ENCODE results near the gene HTR5A.

HTR5A gene

DNA sequence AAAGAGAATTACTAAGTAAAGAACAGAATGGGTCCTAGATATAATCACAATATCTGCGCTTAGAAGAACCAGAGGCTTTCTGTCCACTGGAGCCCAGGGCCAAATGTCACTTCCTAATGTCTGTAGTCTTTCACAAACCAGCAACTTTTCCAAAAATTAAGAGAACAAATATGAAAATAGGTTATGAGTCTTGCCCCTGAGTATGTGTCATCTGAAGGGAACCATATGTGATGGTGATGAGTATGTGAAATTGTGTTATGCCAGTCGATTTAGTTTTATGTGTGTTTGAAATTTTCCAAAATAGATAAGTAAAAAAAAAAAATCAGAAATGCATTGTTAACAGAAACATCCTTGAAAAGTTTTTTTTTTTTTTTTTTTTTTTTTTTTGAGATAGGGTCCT is 15.4 kb upstream of the HTR5A start:
- H3K4me1 ChIP-seq (ENCODE audit: control insufficient read depth, insufficient read depth, low read length, unreplicated experiment): no peaks in the 10 kb centered on the region
- H2AFZ ChIP-seq (ENCODE audit: low read length, unreplicated experiment): no peak overlapping the region
- peaks cover 5% of the 10 kb centered on the region; the same call in 1 of the 2 replicates for H3K27me3 ChIP-seq (ENCODE audit: insufficient read depth, low read length)
- H3K79me2 ChIP-seq (ENCODE audit: control insufficient read depth, insufficient read depth, low read length, unreplicated experiment): no peaks in the 10 kb centered on the region
- H3K36me3 ChIP-seq (ENCODE audit: insufficient read depth, low read length): no peaks in the 10 kb centered on the region
- no peak overlapping the region for H3K4me3 ChIP-seq (ENCODE audit: low read depth, low read length)
- no peak overlapping the region for H3K27ac ChIP-seq (ENCODE audit: low read depth, low read length)

DNA sequence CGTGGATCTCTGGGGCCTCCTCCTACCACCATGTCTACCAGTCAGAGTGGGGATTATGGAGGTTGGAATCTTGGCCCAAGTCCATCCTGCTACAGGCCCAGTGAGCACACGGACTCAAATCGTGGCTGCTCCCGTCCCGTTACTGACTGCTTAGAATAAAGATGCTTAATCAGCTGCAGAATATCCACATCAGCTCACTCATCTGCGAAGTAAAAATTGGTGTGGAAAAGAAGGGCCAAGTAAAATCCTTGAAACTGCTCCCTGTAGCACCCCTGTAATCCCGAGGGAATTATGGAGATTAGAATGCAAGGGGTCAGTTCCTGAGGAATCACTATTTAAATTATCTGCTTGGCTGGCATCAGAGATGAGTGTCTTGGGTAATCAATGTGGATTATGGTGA is 13.0 kb upstream of the HTR5A start:
- Histone ChIP-seq H3K36me3 (ENCODE audit: insufficient read depth, low read length) (no peaks in the 10 kb centered on the region), H3K27ac (ENCODE audit: low read depth, low read length) (no peak overlapping the region), H3K4me1 (ENCODE audit: control insufficient read depth, insufficient read depth, low read length, unreplicated experiment) (no peaks in the 10 kb centered on the region), H3K27me3 (ENCODE audit: insufficient read depth, low read length) (peaks cover 2% of the 10 kb centered on the region; the same call in 1 of the 2 replicates), H3K4me3 (ENCODE audit: low read depth, low read length) (no peak overlapping the region), H2AFZ (ENCODE audit: low read length, unreplicated experiment) (no peak overlapping the region), H3K79me2 (ENCODE audit: control insufficient read depth, insufficient read depth, low read length, unreplicated experiment) (no peaks in the 10 kb centered on the region)

DNA sequence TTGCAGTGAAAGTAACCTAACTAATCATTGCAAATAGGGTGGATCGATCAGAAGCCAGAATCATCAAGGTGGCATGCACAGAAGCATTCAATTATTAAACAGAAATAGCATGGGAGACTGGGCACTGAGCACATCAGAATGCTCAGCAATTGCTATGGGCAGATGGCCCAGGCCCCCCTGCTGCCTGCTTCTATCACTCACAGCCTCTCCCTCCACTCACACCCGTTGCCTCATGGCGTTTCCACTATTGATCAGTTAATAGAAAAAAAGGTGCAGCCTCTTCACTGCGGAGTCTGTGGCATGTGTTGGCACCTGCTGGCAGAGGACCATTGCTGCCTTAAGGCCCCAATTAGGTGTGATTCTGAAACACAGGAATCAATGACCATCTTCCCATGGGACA is 11.2 kb upstream of the HTR5A start:
- Histone ChIP-seq H3K27me3 (ENCODE audit: insufficient read depth, low read length) (peaks cover 7% of the 10 kb centered on the region; the same call in 1 of the 2 replicates), H3K27ac (ENCODE audit: low read depth, low read length) (no peak overlapping the region), H3K4me1 (ENCODE audit: control insufficient read depth, insufficient read depth, low read length, unreplicated experiment) (no peaks in the 10 kb centered on the region), H3K4me3 (ENCODE audit: low read depth, low read length) (no peak overlapping the region), H3K79me2 (ENCODE audit: control insufficient read depth, insufficient read depth, low read length, unreplicated experiment) (no peaks in the 10 kb centered on the region), H3K36me3 (ENCODE audit: insufficient read depth, low read length) (no peaks in the 10 kb centered on the region), H2AFZ (ENCODE audit: low read length, unreplicated experiment) (no peak overlapping the region)

DNA sequence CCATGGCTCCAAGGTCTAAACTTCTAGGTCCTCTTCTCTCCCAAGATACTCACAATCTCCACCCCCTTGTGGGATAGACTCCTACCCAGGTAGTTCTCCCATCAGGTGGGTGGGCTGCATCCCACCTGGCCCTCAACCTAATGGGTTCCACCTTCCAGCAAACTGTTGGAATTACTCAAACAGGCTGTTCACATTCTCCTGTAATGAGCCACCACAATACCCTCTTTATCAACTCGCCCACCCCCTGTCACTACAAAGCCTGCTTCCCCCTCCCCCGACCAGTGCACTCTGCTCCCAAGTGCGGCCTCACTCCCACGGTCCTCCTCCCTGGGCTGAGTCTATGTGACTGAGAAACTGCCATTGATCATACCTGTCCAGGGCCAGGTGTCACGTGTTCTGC is 10.4 kb upstream of the HTR5A start:
- H2AFZ ChIP-seq (ENCODE audit: low read length, unreplicated experiment): no peak overlapping the region
- H3K27me3 ChIP-seq (ENCODE audit: insufficient read depth, low read length): peaks cover 7% of the 10 kb centered on the region; the same call in 1 of the 2 replicates
- no peak overlapping the region for H3K4me3 ChIP-seq (ENCODE audit: low read depth, low read length)
- no peak overlapping the region for H3K27ac ChIP-seq (ENCODE audit: low read depth, low read length)
- no peaks in the 10 kb centered on the region for H3K4me1 ChIP-seq (ENCODE audit: control insufficient read depth, insufficient read depth, low read length, unreplicated experiment)
- H3K36me3 ChIP-seq (ENCODE audit: insufficient read depth, low read length): no peaks in the 10 kb centered on the region
- H3K79me2 ChIP-seq (ENCODE audit: control insufficient read depth, insufficient read depth, low read length, unreplicated experiment): no peaks in the 10 kb centered on the region

DNA sequence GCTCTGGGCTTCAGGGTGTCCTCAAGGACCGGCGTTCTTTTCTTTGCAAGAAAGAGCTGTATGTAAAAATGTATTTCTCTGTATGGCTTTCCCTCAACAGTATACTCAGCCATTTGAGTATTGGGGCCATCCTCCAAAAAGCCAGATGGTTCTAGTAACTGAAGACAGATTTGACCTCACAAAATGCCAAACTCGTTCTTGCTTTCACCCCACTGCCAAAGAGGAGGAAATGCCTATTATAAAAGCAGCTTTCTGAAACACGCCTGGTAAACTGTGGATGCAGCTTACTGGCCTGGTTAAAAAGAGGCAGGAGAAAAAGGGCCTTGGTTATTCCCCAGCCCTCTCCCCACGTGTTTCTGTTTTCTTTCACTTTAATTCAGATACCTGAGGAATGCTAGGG is 7.7 kb upstream of the HTR5A start:
- H3K27ac ChIP-seq (ENCODE audit: low read depth, low read length): no peak overlapping the region
- H3K36me3 ChIP-seq (ENCODE audit: insufficient read depth, low read length): no peaks in the 10 kb centered on the region
- H3K79me2 ChIP-seq (ENCODE audit: control insufficient read depth, insufficient read depth, low read length, unreplicated experiment): no peaks in the 10 kb centered on the region
- H3K27me3 ChIP-seq (ENCODE audit: insufficient read depth, low read length): peaks cover 12% of the 10 kb centered on the region; the same call in 1 of the 2 replicates
- H2AFZ ChIP-seq (ENCODE audit: low read length, unreplicated experiment): no peak overlapping the region
- H3K4me1 ChIP-seq (ENCODE audit: control insufficient read depth, insufficient read depth, low read length, unreplicated experiment): no peaks in the 10 kb centered on the region
- H3K4me3 ChIP-seq (ENCODE audit: low read depth, low read length): no peak overlapping the region

DNA sequence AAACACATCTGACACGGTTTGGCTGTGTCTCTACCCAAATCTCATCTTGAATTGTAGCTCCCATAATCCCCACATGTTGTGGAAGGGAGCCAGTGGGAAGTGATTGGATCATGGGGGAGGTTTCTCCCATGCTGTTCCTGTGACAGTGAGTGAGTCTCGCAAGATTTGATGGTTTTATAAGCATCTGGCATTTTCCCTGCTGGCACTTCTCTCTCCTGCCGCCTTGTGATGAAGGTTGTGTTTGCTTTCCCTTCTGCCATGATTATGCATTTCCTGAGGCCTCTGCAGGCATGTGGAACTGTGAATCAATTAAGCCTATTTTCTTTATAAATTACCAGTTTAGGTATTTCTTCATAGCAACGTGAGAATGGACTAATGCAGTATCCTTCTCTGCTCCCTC is 5.9 kb upstream of the HTR5A start:
- no peaks in the 10 kb centered on the region for H3K4me1 ChIP-seq (ENCODE audit: control insufficient read depth, insufficient read depth, low read length, unreplicated experiment)
- H2AFZ ChIP-seq (ENCODE audit: low read length, unreplicated experiment): no peak overlapping the region
- H3K79me2 ChIP-seq (ENCODE audit: control insufficient read depth, insufficient read depth, low read length, unreplicated experiment): no peaks in the 10 kb centered on the region
- H3K36me3 ChIP-seq (ENCODE audit: insufficient read depth, low read length): no peaks in the 10 kb centered on the region
- no peak overlapping the region for H3K27ac ChIP-seq (ENCODE audit: low read depth, low read length)
- no peak overlapping the region for H3K4me3 ChIP-seq (ENCODE audit: low read depth, low read length)
- H3K27me3 ChIP-seq (ENCODE audit: insufficient read depth, low read length): peaks cover 12% of the 10 kb centered on the region; the same call in 1 of the 2 replicates

DNA sequence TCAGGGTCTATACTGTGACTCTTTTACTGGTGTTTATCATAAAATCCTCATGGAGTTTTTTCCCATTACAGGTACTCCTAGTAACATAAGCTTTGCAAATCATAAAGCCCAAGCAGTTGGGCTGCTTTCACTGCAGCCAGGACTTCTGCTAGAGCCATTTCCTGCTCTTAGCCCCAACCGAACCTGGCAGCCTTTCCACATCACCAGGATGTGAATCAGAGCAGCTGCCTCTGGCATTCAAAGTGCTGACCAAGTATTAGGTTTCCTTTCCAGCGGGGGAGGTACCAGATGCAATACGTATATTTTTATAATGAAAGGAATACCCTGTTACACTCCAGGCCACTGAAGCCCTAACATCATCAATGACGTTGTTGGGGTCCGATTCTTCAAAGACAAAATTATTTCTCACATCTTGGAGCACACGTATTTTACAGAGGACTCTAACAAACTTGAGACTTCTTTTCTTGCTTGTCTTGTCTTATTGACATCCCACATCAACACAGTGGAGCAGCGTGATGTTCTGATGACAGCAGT is 3.6 kb upstream of the HTR5A start:
- Histone ChIP-seq H3K4me3 (ENCODE audit: low read depth, low read length) (no peak overlapping the region), H3K4me1 (ENCODE audit: control insufficient read depth, insufficient read depth, low read length, unreplicated experiment) (no peaks in the 10 kb centered on the region), H3K36me3 (ENCODE audit: insufficient read depth, low read length) (no peaks in the 10 kb centered on the region), H3K27ac (ENCODE audit: low read depth, low read length) (no peak overlapping the region), H2AFZ (ENCODE audit: low read length, unreplicated experiment) (no peak overlapping the region), H3K27me3 (ENCODE audit: insufficient read depth, low read length) (peaks cover 29% of the 10 kb centered on the region; the same call in 1 of the 2 replicates), H3K79me2 (ENCODE audit: control insufficient read depth, insufficient read depth, low read length, unreplicated experiment) (no peaks in the 10 kb centered on the region)

DNA sequence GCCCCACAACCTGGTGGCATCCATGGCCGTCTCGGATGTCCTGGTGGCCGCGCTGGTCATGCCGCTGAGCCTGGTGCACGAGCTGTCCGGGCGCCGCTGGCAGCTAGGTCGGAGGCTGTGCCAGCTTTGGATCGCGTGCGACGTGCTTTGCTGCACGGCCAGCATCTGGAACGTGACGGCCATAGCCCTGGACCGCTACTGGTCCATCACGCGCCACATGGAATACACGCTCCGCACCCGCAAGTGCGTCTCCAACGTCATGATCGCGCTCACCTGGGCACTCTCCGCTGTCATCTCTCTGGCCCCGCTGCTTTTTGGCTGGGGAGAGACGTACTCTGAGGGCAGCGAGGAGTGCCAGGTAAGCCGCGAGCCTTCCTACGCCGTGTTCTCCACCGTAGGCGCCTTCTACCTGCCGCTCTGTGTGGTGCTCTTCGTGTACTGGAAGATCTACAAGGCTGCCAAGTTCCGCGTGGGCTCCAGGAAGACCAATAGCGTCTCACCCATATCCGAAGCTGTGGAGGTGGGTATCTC is 1.1 kb downstream of the HTR5A start:
- Histone ChIP-seq H3K79me2 (ENCODE audit: control insufficient read depth, insufficient read depth, low read length, unreplicated experiment) (no peaks in the 10 kb centered on the region), H3K27me3 (ENCODE audit: insufficient read depth, low read length) (peaks cover 31% of the 10 kb centered on the region), H2AFZ (ENCODE audit: low read length, unreplicated experiment) (no peak overlapping the region), H3K27ac (ENCODE audit: low read depth, low read length) (no peak overlapping the region), H3K4me1 (ENCODE audit: control insufficient read depth, insufficient read depth, low read length, unreplicated experiment) (no peaks in the 10 kb centered on the region), H3K36me3 (ENCODE audit: insufficient read depth, low read length) (no peaks in the 10 kb centered on the region), H3K4me3 (ENCODE audit: low read depth, low read length) (no peak overlapping the region)

DNA sequence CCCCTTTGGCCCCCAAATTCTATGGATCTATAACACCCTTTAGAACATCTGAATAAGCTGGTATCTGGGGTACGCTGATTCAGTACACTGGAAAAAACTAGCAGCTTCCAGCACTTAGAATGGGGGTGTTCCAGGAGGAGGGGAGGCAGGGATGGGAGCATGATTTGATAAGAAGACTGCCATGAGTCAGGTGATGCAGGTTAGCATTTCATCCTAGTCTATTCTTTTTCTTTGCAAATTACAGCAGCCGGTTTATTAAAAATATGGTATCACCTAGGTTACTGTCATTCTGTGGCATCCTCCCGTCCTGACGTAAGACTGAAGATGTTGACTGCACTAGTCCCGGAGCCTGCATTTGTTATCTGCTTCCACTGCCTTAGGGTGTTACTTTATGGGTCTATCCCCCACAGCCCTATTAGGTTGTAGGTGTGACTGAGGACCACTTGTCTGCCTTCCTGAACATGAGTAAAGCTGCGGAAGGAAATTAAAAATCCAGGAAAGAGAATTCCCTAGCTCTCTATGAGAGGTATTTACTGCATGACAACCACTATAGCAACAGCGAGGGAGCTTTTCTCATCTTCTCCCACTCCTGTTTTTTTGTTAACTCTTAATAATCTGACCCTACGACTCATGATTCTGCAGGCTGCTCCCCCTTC is 1.9 kb downstream of the HTR5A start:
- Histone ChIP-seq H3K27me3 (ENCODE audit: insufficient read depth, low read length) (peaks cover 37% of the 10 kb centered on the region), H3K27ac (ENCODE audit: low read depth, low read length) (no peak overlapping the region), H3K4me3 (ENCODE audit: low read depth, low read length) (no peak overlapping the region), H3K4me1 (ENCODE audit: control insufficient read depth, insufficient read depth, low read length, unreplicated experiment) (no peaks in the 10 kb centered on the region), H2AFZ (ENCODE audit: low read length, unreplicated experiment) (no peak overlapping the region), H3K36me3 (ENCODE audit: insufficient read depth, low read length) (no peaks in the 10 kb centered on the region), H3K79me2 (ENCODE audit: control insufficient read depth, insufficient read depth, low read length, unreplicated experiment) (no peaks in the 10 kb centered on the region)

DNA sequence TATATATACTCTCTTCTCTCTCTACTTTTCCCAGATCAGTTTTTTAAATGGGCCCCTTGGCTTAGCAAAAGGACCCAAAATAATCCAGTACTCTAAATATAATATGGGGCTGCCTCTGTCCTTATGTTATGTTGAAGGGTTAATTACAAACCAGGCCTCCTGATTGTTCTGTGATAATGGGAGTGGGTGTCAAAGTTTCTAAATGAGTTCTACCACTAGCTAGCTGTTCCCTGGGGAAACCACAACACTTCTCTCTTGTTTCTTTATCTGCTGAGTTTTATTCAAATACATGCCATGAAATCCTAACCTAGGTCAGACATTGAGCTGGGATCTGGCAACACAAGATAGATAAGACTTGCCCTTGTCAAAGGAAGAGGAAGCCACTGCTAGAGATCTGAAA is 3.8 kb downstream of the HTR5A start:
- Histone ChIP-seq H3K4me1 (ENCODE audit: control insufficient read depth, insufficient read depth, low read length, unreplicated experiment) (no peaks in the 10 kb centered on the region), H3K27ac (ENCODE audit: low read depth, low read length) (no peak overlapping the region), H3K79me2 (ENCODE audit: control insufficient read depth, insufficient read depth, low read length, unreplicated experiment) (no peaks in the 10 kb centered on the region), H2AFZ (ENCODE audit: low read length, unreplicated experiment) (no peak overlapping the region), H3K27me3 (ENCODE audit: insufficient read depth, low read length) (peaks cover 37% of the 10 kb centered on the region), H3K4me3 (ENCODE audit: low read depth, low read length) (no peak overlapping the region), H3K36me3 (ENCODE audit: insufficient read depth, low read length) (no peaks in the 10 kb centered on the region)

DNA sequence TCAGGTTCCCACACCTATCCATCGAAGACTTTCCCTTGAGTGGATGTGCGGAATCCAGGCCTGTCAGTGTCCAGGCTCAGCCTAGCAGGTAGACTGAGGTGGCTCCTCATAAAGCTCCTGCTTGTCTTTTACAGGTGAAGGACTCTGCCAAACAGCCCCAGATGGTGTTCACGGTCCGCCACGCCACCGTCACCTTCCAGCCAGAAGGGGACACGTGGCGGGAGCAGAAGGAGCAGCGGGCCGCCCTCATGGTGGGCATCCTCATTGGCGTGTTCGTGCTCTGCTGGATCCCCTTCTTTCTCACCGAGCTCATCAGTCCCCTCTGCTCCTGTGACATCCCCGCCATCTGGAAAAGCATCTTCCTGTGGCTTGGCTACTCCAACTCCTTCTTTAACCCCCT is 13.9 kb downstream of the HTR5A start:
- Histone ChIP-seq H3K4me1 (ENCODE audit: control insufficient read depth, insufficient read depth, low read length, unreplicated experiment) (no peaks in the 10 kb centered on the region), H3K4me3 (ENCODE audit: low read depth, low read length) (no peak overlapping the region), H2AFZ (ENCODE audit: low read length, unreplicated experiment) (no peak overlapping the region), H3K27me3 (ENCODE audit: insufficient read depth, low read length) (peaks cover 21% of the 10 kb centered on the region; the same call in 1 of the 2 replicates), H3K27ac (ENCODE audit: low read depth, low read length) (no peak overlapping the region), H3K79me2 (ENCODE audit: control insufficient read depth, insufficient read depth, low read length, unreplicated experiment) (no peaks in the 10 kb centered on the region), H3K36me3 (ENCODE audit: insufficient read depth, low read length) (no peaks in the 10 kb centered on the region)
